ENCODE measurements around the gene RNF223.
"Not testable (repeated sequence)": the region's sequence is repeated elsewhere in the genome, so short reads cannot be mapped to it uniquely, and the experiment has no call there.

Gene RNF223

GRCh38 chr1:1069711-1070676 lies 4.1 kb downstream of the RNF223 start:
- no peak overlapping the region for H3K9ac ChIP-seq (ENCODE audit: low read length in 2 of 2)
- no peak overlapping the region for H3K4me3 ChIP-seq (ENCODE audit: low read length in 2 of 2)
- peaks cover 32 to 55% of the 10 kb centered on the region in 2 donors for H3K27me3 ChIP-seq (ENCODE audit: control insufficient read depth in 1 of 2, insufficient read depth in 2 of 2, low read length in 2 of 2)

GRCh38 chr1:1069056-1069710 lies 4.9 kb downstream of the RNF223 start:
- peaks cover 15% of the 10 kb centered on the region for H3K4me1 ChIP-seq (ENCODE audit: control insufficient read depth, insufficient read depth, low read length)
- no peak overlapping the region for H3K9ac ChIP-seq (ENCODE audit: low read length in 2 of 2)
- peaks cover 27 to 51% of the 10 kb centered on the region in 2 donors for H3K27me3 ChIP-seq (ENCODE audit: control insufficient read depth in 1 of 2, insufficient read depth in 2 of 2, low read length in 2 of 2)
- no peak overlapping the region for H3K27ac ChIP-seq (ENCODE audit: low read length)
- H3K36me3 ChIP-seq (ENCODE audit: control insufficient read depth in 2 of 2, insufficient read depth in 2 of 2, low read length in 2 of 2), result no peaks in the 10 kb centered on the region
- no peaks in the 10 kb centered on the region for H3K9me3 ChIP-seq (ENCODE audit: control insufficient read depth in 2 of 2, low read length in 2 of 2)
- H3K4me3 ChIP-seq (ENCODE audit: low read length in 2 of 2), result peak overlapping the region; percentile 59 to 72

More at GRCh38 chr1:1069711-1070676, 4.1 kb downstream of the RNF223 start:
- H3K36me3 ChIP-seq (ENCODE audit: control insufficient read depth in 2 of 2, insufficient read depth in 2 of 2, low read length in 2 of 2), result no peaks in the 10 kb centered on the region
- H3K4me1 ChIP-seq (ENCODE audit: control insufficient read depth, insufficient read depth, low read length), result peaks cover 15% of the 10 kb centered on the region
- no peak overlapping the region for H3K27ac ChIP-seq (ENCODE audit: low read length)
- H3K9me3 ChIP-seq (ENCODE audit: control insufficient read depth in 2 of 2, low read length in 2 of 2), result no peaks in the 10 kb centered on the region

- no peaks in the 10 kb centered on the region for H3K36me3 ChIP-seq (ENCODE audit: control insufficient read depth in 2 of 2, insufficient read depth in 2 of 2, low read length in 2 of 2)
- no peak overlapping the region for H3K27ac ChIP-seq (ENCODE audit: low read length)
- peaks cover 28 to 49% of the 10 kb centered on the region in 2 donors for H3K27me3 ChIP-seq (ENCODE audit: control insufficient read depth in 1 of 2, insufficient read depth in 2 of 2, low read length in 2 of 2)
- no peaks in the 10 kb centered on the region for H3K9me3 ChIP-seq (ENCODE audit: control insufficient read depth in 2 of 2, low read length in 2 of 2)
- no peak overlapping the region for H3K9ac ChIP-seq (ENCODE audit: low read length in 2 of 2)
- H3K4me3 ChIP-seq (ENCODE audit: low read length in 2 of 2), result peak overlapping the region in 1 of 2 donors; percentile 29
- H3K4me1 ChIP-seq (ENCODE audit: control insufficient read depth, insufficient read depth, low read length), result peaks cover 20% of the 10 kb centered on the region
Measured at GRCh38 chr1:1068517-1069055, 5.5 kb downstream of the RNF223 start.

GRCh38 chr1:1067860-1068516 lies 6.1 kb downstream of the RNF223 start:
- no peak overlapping the region for H3K27ac ChIP-seq (ENCODE audit: low read length)
- H3K4me3 ChIP-seq (ENCODE audit: low read length in 2 of 2), result peak overlapping the region in 1 of 2 donors; percentile 29
- H3K27me3 ChIP-seq (ENCODE audit: control insufficient read depth in 1 of 2, insufficient read depth in 2 of 2, low read length in 2 of 2), result peaks cover 28 to 50% of the 10 kb centered on the region in 2 donors
- H3K36me3 ChIP-seq (ENCODE audit: control insufficient read depth in 2 of 2, insufficient read depth in 2 of 2, low read length in 2 of 2), result no peaks in the 10 kb centered on the region
- H3K4me1 ChIP-seq (ENCODE audit: control insufficient read depth, insufficient read depth, low read length), result peaks cover 20% of the 10 kb centered on the region
- no peak overlapping the region for H3K9ac ChIP-seq (ENCODE audit: low read length in 2 of 2)
- no peaks in the 10 kb centered on the region for H3K9me3 ChIP-seq (ENCODE audit: control insufficient read depth in 2 of 2, low read length in 2 of 2)

- no peaks in the 10 kb centered on the region for H3K36me3 ChIP-seq (ENCODE audit: control insufficient read depth in 2 of 2, insufficient read depth in 2 of 2, low read length in 2 of 2)
- H3K4me1 ChIP-seq (ENCODE audit: control insufficient read depth, insufficient read depth, low read length), result peaks cover 20% of the 10 kb centered on the region
- H3K9me3 ChIP-seq (ENCODE audit: control insufficient read depth in 2 of 2, low read length in 2 of 2), result no peaks in the 10 kb centered on the region
- no peak overlapping the region for H3K27ac ChIP-seq (ENCODE audit: low read length)
- no peak overlapping the region for H3K4me3 ChIP-seq (ENCODE audit: low read length in 2 of 2)
- H3K9ac ChIP-seq (ENCODE audit: low read length in 2 of 2), result no peak overlapping the region
- peaks cover 32 to 53% of the 10 kb centered on the region in 2 donors for H3K27me3 ChIP-seq (ENCODE audit: control insufficient read depth in 1 of 2, insufficient read depth in 2 of 2, low read length in 2 of 2)
Measured at GRCh38 chr1:1067284-1067859, 6.7 kb downstream of the RNF223 start.

- Histone ChIP-seq H3K27ac (ENCODE audit: low read length) (no peak overlapping the region), H3K9ac (ENCODE audit: low read length in 2 of 2) (no peak overlapping the region), H3K9me3 (ENCODE audit: control insufficient read depth in 2 of 2, low read length in 2 of 2) (no peaks in the 10 kb centered on the region), H3K36me3 (ENCODE audit: control insufficient read depth in 2 of 2, insufficient read depth in 2 of 2, low read length in 2 of 2) (no peaks in the 10 kb centered on the region), H3K4me1 (ENCODE audit: control insufficient read depth, insufficient read depth, low read length) (peaks cover 20% of the 10 kb centered on the region), H3K27me3 (ENCODE audit: control insufficient read depth in 1 of 2, insufficient read depth in 2 of 2, low read length in 2 of 2) (peaks cover 32 to 56% of the 10 kb centered on the region in 2 donors), H3K4me3 (ENCODE audit: low read length in 2 of 2) (no peak overlapping the region)
Measured at GRCh38 chr1:1066403-1067283, 7.5 kb downstream of the RNF223 start.

DNA sequence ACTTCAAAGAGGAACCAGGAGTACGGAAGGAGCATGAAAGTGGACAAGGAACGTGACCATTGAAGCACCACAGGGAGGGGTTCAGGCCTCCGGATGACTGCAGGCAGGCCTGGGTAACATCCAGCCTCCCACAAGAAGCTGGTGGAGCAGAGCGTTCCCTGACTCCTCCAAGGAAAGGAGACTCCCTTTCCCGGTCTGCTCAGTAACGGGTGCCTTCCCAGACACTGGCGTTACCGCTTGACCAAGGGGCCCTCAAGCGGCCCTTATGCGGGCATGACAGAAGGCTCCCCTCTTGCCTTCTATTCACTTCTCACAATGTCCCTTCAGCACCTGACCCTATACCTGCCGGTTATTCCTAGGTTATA lies 8.2 kb downstream of the RNF223 start:
- not testable (repeated sequence) for H3K36me3 ChIP-seq (ENCODE audit: control insufficient read depth in 2 of 2, insufficient read depth in 2 of 2, low read length in 2 of 2); H3K9ac ChIP-seq (ENCODE audit: low read length in 2 of 2); H3K27ac ChIP-seq (ENCODE audit: low read length); H3K9me3 ChIP-seq (ENCODE audit: control insufficient read depth in 2 of 2, low read length in 2 of 2); H3K4me3 ChIP-seq (ENCODE audit: low read length in 2 of 2)
- peaks cover 20% of the 10 kb centered on the region for H3K4me1 ChIP-seq (ENCODE audit: control insufficient read depth, insufficient read depth, low read length)
- peaks cover 34 to 56% of the 10 kb centered on the region in 2 donors for H3K27me3 ChIP-seq (ENCODE audit: control insufficient read depth in 1 of 2, insufficient read depth in 2 of 2, low read length in 2 of 2)

GRCh38 chr1:1065265-1065939 lies 8.7 kb downstream of the RNF223 start:
- no peaks in the 10 kb centered on the region for H3K36me3 ChIP-seq (ENCODE audit: control insufficient read depth in 2 of 2, insufficient read depth in 2 of 2, low read length in 2 of 2)
- no peak overlapping the region for H3K27ac ChIP-seq (ENCODE audit: low read length)
- H3K4me1 ChIP-seq (ENCODE audit: control insufficient read depth, insufficient read depth, low read length), result peaks cover 20% of the 10 kb centered on the region
- peaks cover 36 to 59% of the 10 kb centered on the region in 2 donors for H3K27me3 ChIP-seq (ENCODE audit: control insufficient read depth in 1 of 2, insufficient read depth in 2 of 2, low read length in 2 of 2)
- H3K4me3 ChIP-seq (ENCODE audit: low read length in 2 of 2), result no peak overlapping the region
- no peak overlapping the region for H3K9ac ChIP-seq (ENCODE audit: low read length in 2 of 2)
- no peaks in the 10 kb centered on the region for H3K9me3 ChIP-seq (ENCODE audit: control insufficient read depth in 2 of 2, low read length in 2 of 2)
